Measurements from ENCODE around the gene GPBP1L1. TPM values are rescaled to one million over a fixed set of nuclear protein-coding genes. Genes with fewer than 3 reads are reported as not detected.
"Not testable (repeated sequence)": the region's sequence is repeated elsewhere in the genome, so short reads cannot be mapped to it uniquely, and the experiment has no call there.

Gene GPBP1L1
- total RNA-seq, 1 donor from 2014 or later, result 74.9 TPM

DNA sequence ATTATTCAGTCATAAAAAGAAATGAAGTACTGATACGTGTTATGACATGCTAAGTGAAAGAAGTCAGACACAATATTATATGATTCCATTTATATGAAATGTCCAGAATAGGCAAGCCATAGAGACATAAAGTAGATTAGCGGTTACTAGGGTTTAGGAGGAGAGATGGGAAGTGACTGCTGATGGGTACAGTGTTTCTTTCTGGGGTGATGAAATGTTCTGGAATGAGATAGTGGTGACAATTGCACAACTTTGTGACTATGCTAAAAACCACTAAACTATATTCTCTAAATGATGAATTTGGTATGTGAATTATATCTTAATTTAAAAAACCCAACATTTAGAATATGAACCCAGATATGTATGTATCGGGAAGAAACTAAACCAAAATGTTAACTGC, 36.5 kb upstream of the GPBP1L1 start:
- TF ChIP-seq, protein P1, sequence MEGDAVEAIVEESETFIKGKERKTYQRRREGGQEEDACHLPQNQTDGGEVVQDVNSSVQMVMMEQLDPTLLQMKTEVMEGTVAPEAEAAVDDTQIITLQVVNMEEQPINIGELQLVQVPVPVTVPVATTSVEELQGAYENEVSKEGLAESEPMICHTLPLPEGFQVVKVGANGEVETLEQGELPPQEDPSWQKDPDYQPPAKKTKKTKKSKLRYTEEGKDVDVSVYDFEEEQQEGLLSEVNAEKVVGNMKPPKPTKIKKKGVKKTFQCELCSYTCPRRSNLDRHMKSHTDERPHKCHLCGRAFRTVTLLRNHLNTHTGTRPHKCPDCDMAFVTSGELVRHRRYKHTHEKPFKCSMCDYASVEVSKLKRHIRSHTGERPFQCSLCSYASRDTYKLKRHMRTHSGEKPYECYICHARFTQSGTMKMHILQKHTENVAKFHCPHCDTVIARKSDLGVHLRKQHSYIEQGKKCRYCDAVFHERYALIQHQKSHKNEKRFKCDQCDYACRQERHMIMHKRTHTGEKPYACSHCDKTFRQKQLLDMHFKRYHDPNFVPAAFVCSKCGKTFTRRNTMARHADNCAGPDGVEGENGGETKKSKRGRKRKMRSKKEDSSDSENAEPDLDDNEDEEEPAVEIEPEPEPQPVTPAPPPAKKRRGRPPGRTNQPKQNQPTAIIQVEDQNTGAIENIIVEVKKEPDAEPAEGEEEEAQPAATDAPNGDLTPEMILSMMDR (conservative IDR thresholded peaks at IDR 0.05), result no peak
- no peaks in the 10 kb centered on the region for H3K27me3 Mint-ChIP-seq (ENCODE audit: low read depth)
- DNase-seq (ENCODE audit: low read depth, low spot score), result no peak
- H3K4me1 Mint-ChIP-seq, result no peaks in the 10 kb centered on the region
- peaks cover 9% of the 10 kb centered on the region for H3K36me3 Mint-ChIP-seq (ENCODE audit: low read depth)
- H3K4me3 Mint-ChIP-seq, result no peak overlapping the region
- no peak overlapping the region for H3K27ac Mint-ChIP-seq (ENCODE audit: unreplicated experiment)
- H3K9me3 Mint-ChIP-seq, result peaks cover 4% of the 10 kb centered on the region

GRCh38 chr1:45721207-45721606, 34.9 kb upstream of the GPBP1L1 start:
- TF ChIP-seq, protein P1 (conservative IDR thresholded peaks at IDR 0.05), result no peak
- Mint-ChIP-seq H3K27me3 (ENCODE audit: low read depth) (no peaks in the 10 kb centered on the region), H3K36me3 (ENCODE audit: low read depth) (peaks cover 9% of the 10 kb centered on the region), H3K4me1 (no peaks in the 10 kb centered on the region), H3K27ac (ENCODE audit: unreplicated experiment) (no peak overlapping the region), H3K9me3 (peaks cover 4% of the 10 kb centered on the region), H3K4me3 (no peak overlapping the region)
- no peak for DNase-seq (ENCODE audit: low read depth, low spot score)

GRCh38 chr1:45718289-45718688, 32.0 kb upstream of the GPBP1L1 start:
- Mint-ChIP-seq H3K4me3 (no peak overlapping the region), H3K4me1 (no peaks in the 10 kb centered on the region), H3K27me3 (ENCODE audit: low read depth) (no peaks in the 10 kb centered on the region), H3K9me3 (peaks cover 4% of the 10 kb centered on the region), H3K36me3 (ENCODE audit: low read depth) (peaks cover 9% of the 10 kb centered on the region), H3K27ac (ENCODE audit: unreplicated experiment) (no peak overlapping the region)
- TF ChIP-seq, protein P1 (conservative IDR thresholded peaks at IDR 0.05), result no peak
- DNase-seq (ENCODE audit: low read depth, low spot score), result no peak

GRCh38 chr1:45717386-45717785, 31.1 kb upstream of the GPBP1L1 start:
- not testable (repeated sequence) for H3K4me3 Mint-ChIP-seq; H3K36me3 Mint-ChIP-seq (ENCODE audit: low read depth); H3K4me1 Mint-ChIP-seq; H3K27ac Mint-ChIP-seq (ENCODE audit: unreplicated experiment); H3K27me3 Mint-ChIP-seq (ENCODE audit: low read depth); H3K9me3 Mint-ChIP-seq; DNase-seq (ENCODE audit: low read depth, low spot score)

- Mint-ChIP-seq H3K4me1 (no peaks in the 10 kb centered on the region), H3K9me3 (no peaks in the 10 kb centered on the region), H3K36me3 (ENCODE audit: low read depth) (peaks cover 7% of the 10 kb centered on the region), H3K27me3 (ENCODE audit: low read depth) (no peaks in the 10 kb centered on the region), H3K27ac (ENCODE audit: unreplicated experiment) (no peak overlapping the region), H3K4me3 (no peak overlapping the region)
- TF ChIP-seq, protein P1 (conservative IDR thresholded peaks at IDR 0.05), result no peak
- DNase-seq (ENCODE audit: low read depth, low spot score), result no peak
Measured at GRCh38 chr1:45716700-45717099, 30.4 kb upstream of the GPBP1L1 start.

- DNase-seq (ENCODE audit: low read depth, low spot score), result no peak
- H3K36me3 Mint-ChIP-seq (ENCODE audit: low read depth), result peaks cover 4% of the 10 kb centered on the region
- no peak overlapping the region for H3K27ac Mint-ChIP-seq (ENCODE audit: unreplicated experiment)
- H3K4me3 Mint-ChIP-seq, result no peak overlapping the region
- no peaks in the 10 kb centered on the region for H3K27me3 Mint-ChIP-seq (ENCODE audit: low read depth)
- H3K4me1 Mint-ChIP-seq, result no peaks in the 10 kb centered on the region
- TF ChIP-seq, protein P1 (conservative IDR thresholded peaks at IDR 0.05), result no peak
- no peaks in the 10 kb centered on the region for H3K9me3 Mint-ChIP-seq
Measured at GRCh38 chr1:45713711-45714110, 27.4 kb upstream of the GPBP1L1 start.

All from neural crest cell (in vitro differentiated cells).